NCI-H2107 (cell line): ENCODE measurements around the gene PC.

Experiments used
- DNase-seq: peaks from one replicate; lab custom pipeline; 2025; lab: John Stamatoyannopoulos, UW

The PC gene

GRCh38 chr11:66853242-66854229, 104.6 kb downstream of the PC start:
- no peak for DNase-seq

GRCh38 chr11:66852466-66853241, 105.5 kb downstream of the PC start:
- no peak for DNase-seq

GRCh38 chr11:66851698-66852465, 106.3 kb downstream of the PC start:
- DNase-seq: no peak

- DNase-seq: no peak
These were observed 107.0 kb downstream of the PC start for GRCh38 chr11:66851239-66851596.

- no peak for DNase-seq
These were observed 107.5 kb downstream of the PC start for GRCh38 chr11:66850588-66851238.

- no peak for DNase-seq
These were observed 108.0 kb downstream of the PC start for GRCh38 chr11:66850235-66850587.

GRCh38 chr11:66849501-66850234, 108.5 kb downstream of the PC start:
- DNase-seq: no peak

- DNase-seq: no peak
These were observed 109.3 kb downstream of the PC start for GRCh38 chr11:66848671-66849500.

- DNase-seq: no peak
These were observed 110.5 kb downstream of the PC start for GRCh38 chr11:66847461-66848232.

GRCh38 chr11:66846671-66847091, 111.5 kb downstream of the PC start:
- no peak for DNase-seq

- no peak for DNase-seq
These were observed 112.3 kb downstream of the PC start for GRCh38 chr11:66845876-66846212.

GRCh38 chr11:66845143-66845875, 112.9 kb downstream of the PC start:
- DNase-seq: no peak

GRCh38 chr11:66844496-66845142, 113.6 kb downstream of the PC start:
- DNase-seq: no peak

- DNase-seq: no peak
These were observed 114.2 kb downstream of the PC start for GRCh38 chr11:66843776-66844495.

GRCh38 chr11:66842896-66843775, 115.0 kb downstream of the PC start, which contains the start of gene RCE1:
TSS of gene RCE1 (plus strand) at chr11:66843441. CDS start at chr11:66843456, 15 bp downstream.
- DNase-seq: peak; percentile 76

- DNase-seq: no peak
These were observed 115.7 kb downstream of the PC start for GRCh38 chr11:66842501-66842895.
